ENCODE results near the gene LAMB4. TPM values are rescaled to one million over a fixed set of nuclear protein-coding genes. Genes with fewer than 3 reads are reported as not detected.

The LAMB4 gene
- total and polyA plus RNA-seq, 2 donors from 2014 or later: 1.2 to 5.4 TPM

DNA sequence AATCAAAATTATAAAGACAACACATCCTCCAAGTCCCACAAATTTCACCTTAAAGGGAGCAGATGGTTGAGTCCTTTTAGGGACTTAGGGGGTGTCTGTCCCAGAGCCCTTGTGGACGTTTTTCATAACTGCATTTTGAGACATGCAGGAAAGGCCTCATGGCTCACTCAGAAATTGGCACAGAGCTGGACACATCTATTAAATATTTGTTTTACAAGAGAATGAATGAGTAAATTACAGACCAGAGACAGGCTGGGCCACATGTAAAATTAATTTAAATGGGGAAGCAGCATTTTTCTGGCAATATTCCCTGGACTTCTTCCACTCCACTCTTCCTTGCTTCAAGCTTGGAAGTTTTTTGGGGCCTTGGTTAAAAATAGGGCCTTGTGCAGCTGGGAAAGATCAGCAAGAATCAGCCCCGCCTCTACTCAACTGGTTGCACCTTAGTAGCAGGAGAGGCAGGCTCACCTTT is 147.2 kb downstream of the LAMB4 start:
- intact Hi-C loops (cut with DNase I): no loop called here
- Histone ChIP-seq H3K4me1 (ENCODE audit: control insufficient read depth in 2 of 3, insufficient read depth in 2 of 3, low read depth in 1 of 3, low read length in 3 of 3) (peaks cover 0 to 14% (median 2%) of the 10 kb centered on the region in 3 donors), H3K9ac (ENCODE audit: low read length in 3 of 3) (no peak overlapping the region), H3K9me3 (ENCODE audit: control insufficient read depth in 2 of 3, insufficient read depth in 1 of 3, low read length in 3 of 3) (no peaks in the 10 kb centered on the region), H3K27me3 (ENCODE audit: control insufficient read depth, insufficient read depth, low read length) (no peaks in the 10 kb centered on the region), H3K36me3 (ENCODE audit: control insufficient read depth in 2 of 3, insufficient read depth in 3 of 3, low read length in 3 of 3) (peaks cover 14 to 56% (median 31%) of the 10 kb centered on the region in 3 donors), H3K27ac (ENCODE audit: low read depth in 2 of 2, low read length in 2 of 2) (no peak overlapping the region), H3K4me3 (ENCODE audit: low read length in 3 of 3) (no peak overlapping the region)
- peak in 2 of 5 donors; percentile 63 to 86 for DNase-seq
- no peak for FAIRE-seq
- TF ChIP-seq, protein P1, sequence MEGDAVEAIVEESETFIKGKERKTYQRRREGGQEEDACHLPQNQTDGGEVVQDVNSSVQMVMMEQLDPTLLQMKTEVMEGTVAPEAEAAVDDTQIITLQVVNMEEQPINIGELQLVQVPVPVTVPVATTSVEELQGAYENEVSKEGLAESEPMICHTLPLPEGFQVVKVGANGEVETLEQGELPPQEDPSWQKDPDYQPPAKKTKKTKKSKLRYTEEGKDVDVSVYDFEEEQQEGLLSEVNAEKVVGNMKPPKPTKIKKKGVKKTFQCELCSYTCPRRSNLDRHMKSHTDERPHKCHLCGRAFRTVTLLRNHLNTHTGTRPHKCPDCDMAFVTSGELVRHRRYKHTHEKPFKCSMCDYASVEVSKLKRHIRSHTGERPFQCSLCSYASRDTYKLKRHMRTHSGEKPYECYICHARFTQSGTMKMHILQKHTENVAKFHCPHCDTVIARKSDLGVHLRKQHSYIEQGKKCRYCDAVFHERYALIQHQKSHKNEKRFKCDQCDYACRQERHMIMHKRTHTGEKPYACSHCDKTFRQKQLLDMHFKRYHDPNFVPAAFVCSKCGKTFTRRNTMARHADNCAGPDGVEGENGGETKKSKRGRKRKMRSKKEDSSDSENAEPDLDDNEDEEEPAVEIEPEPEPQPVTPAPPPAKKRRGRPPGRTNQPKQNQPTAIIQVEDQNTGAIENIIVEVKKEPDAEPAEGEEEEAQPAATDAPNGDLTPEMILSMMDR (IDR thresholded peaks at IDR 0.05; ENCODE audit: borderline replicate concordance, extremely low read depth, insufficient read depth): no peak

DNA sequence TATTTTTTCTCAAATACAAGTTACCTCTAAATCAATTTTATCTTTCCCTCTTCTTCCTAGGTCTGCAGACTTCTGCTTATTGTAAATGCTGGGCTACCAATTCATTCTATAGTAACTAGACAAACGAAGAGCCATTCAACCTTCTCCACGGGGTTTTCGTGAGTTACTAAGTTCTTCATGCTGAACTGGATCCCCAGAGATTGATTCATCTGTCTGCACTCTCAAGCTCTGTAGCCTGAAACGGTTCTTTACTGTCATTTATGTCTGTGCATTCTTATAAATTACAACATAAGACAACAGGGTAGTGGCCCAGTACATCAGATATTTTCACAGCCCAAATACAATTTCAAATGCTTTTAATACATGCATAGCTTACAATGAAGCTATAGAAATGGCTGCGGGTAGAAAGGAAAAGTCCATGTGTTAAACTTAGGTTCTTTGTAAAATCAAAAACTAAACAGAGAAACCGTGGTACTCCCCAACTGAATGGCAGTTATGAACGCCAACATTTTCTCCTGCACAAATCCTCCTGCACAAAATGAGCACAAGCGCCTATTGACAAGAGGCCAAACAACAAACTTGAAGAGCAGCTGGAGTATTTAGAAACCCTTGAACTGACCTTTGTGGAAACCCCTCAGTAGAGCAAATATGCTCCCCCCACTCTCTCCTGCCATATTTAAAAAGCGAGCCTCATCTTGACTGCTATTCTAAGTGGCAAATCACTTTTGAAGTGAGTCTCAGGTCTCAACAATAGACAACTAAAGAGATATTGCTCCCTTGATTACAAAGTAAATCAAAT is 147.9 kb downstream of the LAMB4 start:
- Histone ChIP-seq H3K4me1 (ENCODE audit: control insufficient read depth in 2 of 3, insufficient read depth in 2 of 3, low read depth in 1 of 3, low read length in 3 of 3) (peaks cover 0 to 14% (median 2%) of the 10 kb centered on the region in 3 donors), H3K9ac (ENCODE audit: low read length in 3 of 3) (no peak overlapping the region), H3K27me3 (ENCODE audit: control insufficient read depth, insufficient read depth, low read length) (no peaks in the 10 kb centered on the region), H3K4me3 (ENCODE audit: low read length in 3 of 3) (no peak overlapping the region), H3K36me3 (ENCODE audit: control insufficient read depth in 2 of 3, insufficient read depth in 3 of 3, low read length in 3 of 3) (peaks cover 19 to 61% (median 36%) of the 10 kb centered on the region in 3 donors), H3K9me3 (ENCODE audit: control insufficient read depth in 2 of 3, insufficient read depth in 1 of 3, low read length in 3 of 3) (no peaks in the 10 kb centered on the region), H3K27ac (ENCODE audit: low read depth in 2 of 2, low read length in 2 of 2) (no peak overlapping the region)
- intact Hi-C loops (cut with DNase I): no loop called here
- TF ChIP-seq, protein P1 (IDR thresholded peaks at IDR 0.05; ENCODE audit: borderline replicate concordance, extremely low read depth, insufficient read depth): no peak
- DNase-seq (peak in 1 of 5 donors; percentile 36), FAIRE-seq (no peak)

DNA sequence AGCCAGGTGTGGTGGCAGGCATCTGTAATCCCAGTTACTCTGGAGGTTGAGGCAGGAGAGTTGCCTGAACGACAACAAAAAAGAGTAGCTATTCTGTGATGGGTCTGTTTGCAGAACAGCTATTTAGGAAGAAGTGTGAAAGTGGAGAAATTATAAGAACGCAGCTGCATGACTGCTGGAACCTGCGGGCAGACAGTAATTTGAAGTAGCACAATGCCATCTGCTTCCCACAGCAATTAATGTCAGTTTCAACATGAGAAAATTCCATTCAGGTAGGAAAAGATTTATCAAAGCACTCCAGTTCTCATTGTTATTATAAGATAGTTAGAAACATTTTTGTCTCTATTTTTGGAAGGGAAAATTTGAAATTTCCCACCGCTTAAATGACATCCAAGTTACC is 148.7 kb downstream of the LAMB4 start:
- H3K9me3 ChIP-seq (ENCODE audit: control insufficient read depth in 2 of 3, insufficient read depth in 1 of 3, low read length in 3 of 3): no peaks in the 10 kb centered on the region
- no peak overlapping the region for H3K4me3 ChIP-seq (ENCODE audit: low read length in 3 of 3)
- no peak overlapping the region for H3K27ac ChIP-seq (ENCODE audit: low read depth in 2 of 2, low read length in 2 of 2)
- FAIRE-seq: no peak
- no peak for DNase-seq
- intact Hi-C loops (cut with DNase I): no loop called here
- H3K4me1 ChIP-seq (ENCODE audit: control insufficient read depth in 2 of 3, insufficient read depth in 2 of 3, low read depth in 1 of 3, low read length in 3 of 3): peaks cover 0 to 14% (median 2%) of the 10 kb centered on the region in 3 donors
- H3K27me3 ChIP-seq (ENCODE audit: control insufficient read depth, insufficient read depth, low read length): no peaks in the 10 kb centered on the region
- TF ChIP-seq, protein P1 (IDR thresholded peaks at IDR 0.05; ENCODE audit: borderline replicate concordance, extremely low read depth, insufficient read depth): no peak
- no peak overlapping the region for H3K9ac ChIP-seq (ENCODE audit: low read length in 3 of 3)
- H3K36me3 ChIP-seq (ENCODE audit: control insufficient read depth in 2 of 3, insufficient read depth in 3 of 3, low read length in 3 of 3): peaks cover 20 to 60% (median 33%) of the 10 kb centered on the region in 3 donors
